ENCODE data around the gene BTBD2.
"Not testable (repeated sequence)": the region's sequence is repeated elsewhere in the genome, so short reads cannot be mapped to it uniquely, and the experiment has no call there.

Gene BTBD2

DNA sequence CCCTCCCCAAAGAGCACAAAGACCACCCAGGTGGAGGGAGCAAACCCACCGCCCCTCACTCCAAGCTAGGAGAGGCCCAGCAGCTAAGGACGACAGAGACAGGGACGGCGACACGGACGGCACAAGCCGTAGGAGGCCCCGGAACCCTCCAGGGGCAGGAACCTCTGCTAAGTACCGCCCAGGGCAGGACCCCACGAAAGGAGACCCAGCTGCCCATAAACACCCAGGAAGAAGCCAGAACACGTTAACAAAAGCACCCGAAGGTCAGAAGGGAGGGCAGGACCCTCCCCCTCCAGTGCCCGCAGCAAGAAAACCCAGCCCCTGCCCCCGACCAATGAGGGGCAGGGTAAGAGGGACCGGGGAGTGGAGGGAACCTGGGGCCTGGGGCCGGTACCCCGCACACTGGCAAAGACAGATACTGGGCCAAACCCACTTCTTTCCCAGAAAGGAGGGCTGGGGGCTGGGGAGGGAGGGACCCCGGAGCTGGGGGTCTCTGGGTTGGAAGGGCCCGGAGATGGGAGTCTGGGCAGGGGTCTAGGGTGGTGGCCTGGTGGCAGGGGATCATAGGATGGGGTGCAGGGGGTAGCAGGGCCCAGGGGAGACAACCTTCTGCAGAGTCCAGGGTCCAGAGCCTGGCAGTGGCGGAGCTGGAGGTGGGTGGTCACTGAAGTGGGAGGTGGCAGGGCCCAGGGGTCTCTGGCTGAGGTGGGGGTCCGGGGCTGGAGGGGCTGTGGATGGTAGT lies 2.4 kb downstream of the BTBD2 start:
- no peak for DNase-seq

- no peak for DNase-seq
These were observed 4.3 kb downstream of the BTBD2 start for GRCh38 chr19:2011169-2011568.

DNA sequence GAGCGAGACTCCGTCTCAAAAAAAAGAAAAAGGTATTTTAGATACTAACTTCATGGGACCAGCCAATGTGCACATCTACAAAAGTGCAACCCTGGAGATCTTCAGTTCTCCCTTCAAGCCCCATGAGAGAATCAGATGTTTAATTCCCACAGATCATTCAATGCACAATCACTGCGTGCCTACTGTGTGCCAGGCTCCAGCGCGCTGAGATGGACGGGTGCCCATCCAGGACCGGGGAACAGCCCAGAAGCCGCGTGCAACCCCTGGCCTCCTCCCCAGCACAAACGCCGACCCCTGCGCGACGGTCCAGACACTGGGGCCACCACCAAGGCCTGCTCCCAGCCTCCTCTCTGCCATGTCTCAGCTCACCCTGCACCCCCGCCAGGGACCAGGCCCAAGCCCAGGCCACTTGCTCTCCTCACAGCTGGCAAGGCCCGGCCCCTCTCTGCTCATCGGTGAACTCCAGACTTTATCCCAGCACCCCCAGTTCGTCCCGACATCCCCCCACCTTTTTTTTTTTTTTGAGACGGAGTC lies 5.3 kb downstream of the BTBD2 start:
- DNase-seq: no peak

GRCh38 chr19:2003874-2004273 lies 11.6 kb downstream of the BTBD2 start:
- DNase-seq: no peak

- no peak for DNase-seq
These were observed 15.5 kb downstream of the BTBD2 start for GRCh38 chr19:1999856-2000515.

- no peak for DNase-seq
These were observed 16.5 kb downstream of the BTBD2 start for GRCh38 chr19:1998712-1999708.

DNA sequence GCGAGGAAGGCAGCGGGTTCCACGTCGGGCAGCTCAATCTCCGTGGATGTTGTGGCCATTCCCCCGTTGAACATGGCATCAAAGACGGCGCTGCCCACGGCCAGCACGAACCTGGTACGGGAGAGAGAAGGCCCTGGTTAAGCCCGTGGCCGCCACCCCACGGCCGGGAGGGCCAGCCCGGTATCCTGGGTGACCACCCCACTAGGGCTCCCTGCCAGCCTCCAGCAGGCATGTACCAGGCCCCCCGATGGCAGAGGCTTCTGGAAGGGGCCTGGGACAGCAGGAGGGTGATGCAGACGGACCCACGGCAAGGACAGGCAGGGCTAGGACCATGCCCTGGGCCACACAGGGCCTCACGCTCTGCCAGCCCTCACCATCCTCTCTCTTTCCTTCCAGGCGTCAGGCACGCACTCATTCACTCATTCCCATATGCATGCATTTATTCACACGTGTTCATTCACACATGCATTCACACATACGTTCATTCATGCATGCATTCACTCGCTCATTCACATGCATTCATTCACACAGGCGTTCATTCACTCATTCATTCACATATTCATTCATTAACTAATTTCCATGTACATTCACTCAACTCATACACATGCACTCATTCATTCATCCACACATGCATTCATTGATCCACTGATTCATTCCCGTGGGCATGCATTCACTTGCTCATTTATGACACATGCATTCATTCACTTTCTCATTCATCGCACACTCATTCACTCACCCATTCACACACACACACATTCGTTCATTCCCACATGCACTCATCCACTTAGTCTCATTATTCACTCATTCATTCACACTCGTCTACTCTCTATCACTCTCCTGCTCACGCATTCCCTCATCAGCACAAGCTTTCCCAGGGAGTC lies 17.9 kb downstream of the BTBD2 start:
- no peak for DNase-seq

DNA sequence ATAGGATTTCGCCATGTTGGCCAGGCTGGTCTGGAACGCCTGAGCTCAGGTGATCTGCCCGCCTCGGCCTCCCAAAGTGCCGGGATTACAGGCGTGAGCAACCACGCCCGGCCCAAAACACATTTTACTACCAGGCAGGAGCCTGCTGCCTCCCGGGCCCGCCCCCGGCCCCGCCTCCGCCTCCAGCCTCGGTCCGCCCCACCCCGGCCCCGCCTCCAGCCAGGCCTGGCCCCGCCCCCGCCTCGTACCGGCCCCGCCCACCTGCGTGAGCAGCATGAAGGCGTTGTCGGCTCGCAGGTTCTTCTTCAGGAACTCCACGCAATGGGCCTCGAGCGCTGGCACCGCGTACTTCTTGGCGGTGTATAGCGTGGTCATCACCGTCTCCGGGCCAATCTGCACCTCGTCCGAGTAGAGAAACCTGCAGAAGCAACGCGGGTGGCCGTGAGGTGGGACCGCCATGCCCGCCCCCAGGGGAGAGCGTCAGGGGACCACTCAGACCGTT lies 22.7 kb downstream of the BTBD2 start:
- no peak for DNase-seq

GRCh38 chr19:1991018-1991913 lies 24.2 kb downstream of the BTBD2 start:
- no peak for DNase-seq

DNA sequence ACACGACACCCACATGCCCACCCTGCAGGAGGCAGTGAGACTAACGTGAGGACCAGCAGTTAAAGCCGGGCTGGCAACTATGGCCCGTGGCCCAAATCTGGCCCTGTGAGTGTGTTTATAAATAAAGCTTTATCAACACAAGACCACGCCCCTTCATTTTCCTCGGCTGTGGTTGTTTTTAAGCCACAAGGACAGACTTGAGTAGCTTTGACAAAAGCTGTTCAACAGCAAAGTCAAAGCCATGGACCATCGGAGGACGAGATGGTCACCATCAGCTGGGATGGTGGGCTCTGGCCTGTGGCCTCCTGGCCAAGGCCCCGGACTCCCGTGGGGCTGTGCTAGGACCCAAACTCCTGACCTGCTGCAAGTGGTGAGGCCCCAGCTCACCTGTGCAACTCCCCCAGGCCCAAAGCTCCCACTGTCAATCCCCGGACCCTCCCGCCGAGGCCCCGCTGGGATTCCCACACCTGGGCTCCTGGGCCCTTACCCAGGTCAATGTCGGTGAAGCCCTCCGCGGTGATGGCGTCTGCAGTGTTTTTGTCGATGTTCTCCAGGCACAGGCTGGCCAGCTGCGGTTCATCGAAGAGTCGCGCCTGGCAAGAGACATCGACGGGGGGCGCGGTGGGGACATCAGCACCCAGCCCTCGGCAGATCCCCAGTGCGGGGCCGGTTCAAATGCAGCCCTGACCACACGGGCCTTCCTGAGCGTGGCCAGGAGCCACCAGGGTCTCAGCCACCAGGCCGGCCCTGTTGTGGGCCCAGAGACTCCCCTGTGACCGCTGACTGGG lies 25.1 kb downstream of the BTBD2 start:
- DNase-seq: no peak

DNA sequence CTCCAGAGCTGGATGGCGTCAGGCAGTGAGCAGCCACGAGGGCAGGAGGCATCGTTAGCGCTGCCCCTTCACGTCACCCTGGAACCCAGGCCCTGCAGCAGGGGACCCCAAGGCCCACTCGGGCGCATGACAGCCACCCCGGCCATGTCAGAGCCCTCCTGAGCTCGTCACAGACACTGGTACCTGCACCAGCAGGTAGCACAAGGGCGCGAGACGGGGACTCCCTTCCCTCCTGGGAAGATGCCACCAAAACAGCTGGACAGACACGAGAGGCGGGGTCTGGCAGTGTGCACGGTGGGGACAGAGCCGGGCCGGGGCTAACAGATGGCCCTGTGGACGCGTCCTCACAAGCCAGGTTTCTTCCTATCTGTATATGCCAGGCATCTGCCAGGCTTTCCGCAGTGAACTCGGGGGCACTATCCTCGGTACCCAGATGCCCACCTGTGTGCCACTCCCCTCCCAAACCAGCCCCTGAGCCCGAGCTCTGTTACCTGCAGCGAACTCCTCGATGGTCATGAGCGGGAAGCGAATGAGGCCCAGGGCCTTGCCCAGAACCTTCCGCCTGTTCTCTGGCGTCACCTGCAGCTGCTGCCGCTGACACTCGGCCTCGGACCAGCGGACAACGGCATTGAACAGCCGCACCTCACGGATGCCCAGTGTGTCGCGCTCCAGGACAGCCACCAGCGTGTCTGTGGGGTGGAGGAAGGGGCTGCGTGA lies 25.8 kb downstream of the BTBD2 start:
- no peak for DNase-seq

- DNase-seq: not testable (repeated sequence)
These were observed 27.1 kb downstream of the BTBD2 start for GRCh38 chr19:1988464-1988863.

- no peak for DNase-seq
These were observed 28.0 kb downstream of the BTBD2 start for GRCh38 chr19:1987197-1988187.

DNA sequence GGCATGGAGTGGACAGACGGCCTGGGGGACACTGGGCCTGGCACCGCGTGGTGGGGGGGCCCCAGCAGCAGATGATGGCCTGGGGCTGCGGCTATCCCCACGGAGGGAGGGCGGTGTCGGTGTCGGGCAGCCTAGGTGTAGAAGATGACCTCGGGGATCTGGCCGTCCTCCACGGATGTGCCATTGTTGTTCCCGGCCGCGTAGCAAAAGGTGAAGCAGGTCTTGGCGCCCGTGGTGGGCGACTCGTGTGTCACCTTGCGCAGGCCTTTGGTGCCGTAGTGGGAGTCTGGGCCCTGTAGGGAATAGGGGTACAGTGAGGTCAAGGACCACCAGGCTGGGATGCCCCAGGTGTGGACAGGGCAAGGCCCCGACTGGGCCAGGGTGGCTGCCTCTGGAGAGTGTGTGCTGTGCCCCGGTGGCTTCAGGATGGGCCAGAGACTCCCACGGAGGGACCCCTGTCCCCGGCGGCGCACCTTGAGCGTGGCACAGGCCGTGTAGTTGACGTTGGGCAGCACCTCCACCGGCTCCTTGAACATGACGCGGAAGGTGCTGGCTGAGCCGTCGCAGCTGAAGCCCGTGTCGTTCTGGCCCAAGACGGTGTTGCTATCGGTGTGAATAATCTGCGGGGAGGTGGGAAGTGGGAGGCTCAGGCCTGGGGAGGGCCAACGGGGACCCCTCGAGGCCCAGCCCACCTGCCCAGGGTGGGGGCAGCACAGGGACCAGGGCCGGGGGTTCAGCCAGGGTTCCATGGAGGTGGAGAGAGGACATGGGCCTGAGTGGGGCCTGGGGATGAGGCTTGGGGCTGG lies 29.0 kb downstream of the BTBD2 start:
- no peak for DNase-seq

GRCh38 chr19:1985588-1986356 lies 29.7 kb downstream of the BTBD2 start:
- DNase-seq: no peak

DNA sequence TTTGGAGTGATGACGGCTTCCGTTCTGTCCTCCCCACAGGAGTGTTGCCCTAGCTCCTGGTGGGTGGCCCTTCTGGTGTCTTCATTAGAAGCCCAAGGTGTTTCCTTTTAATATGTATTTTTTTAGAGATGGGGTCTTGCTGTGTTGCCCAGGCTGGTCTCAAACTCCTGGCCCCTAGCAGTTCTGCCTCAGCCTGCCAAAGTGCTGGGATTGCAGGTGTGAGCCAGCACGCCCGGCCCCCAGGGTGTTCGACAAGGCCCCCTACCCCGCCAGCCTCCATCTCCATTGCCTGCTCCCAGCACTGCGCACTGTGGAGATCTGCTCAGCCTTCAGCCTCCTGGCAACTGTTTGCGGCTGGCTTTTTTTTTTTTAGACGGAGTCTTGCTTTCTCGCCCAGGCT lies 31.2 kb downstream of the BTBD2 start:
- DNase-seq: no peak
